ENCODE data around the gene PUM2. TPM values are rescaled to one million over a fixed set of nuclear protein-coding genes. Genes with fewer than 3 reads are reported as not detected.

Gene PUM2
- total and polyA plus RNA-seq, 7 donors = 13.0 to 61.7 (median 43.9) TPM

DNA sequence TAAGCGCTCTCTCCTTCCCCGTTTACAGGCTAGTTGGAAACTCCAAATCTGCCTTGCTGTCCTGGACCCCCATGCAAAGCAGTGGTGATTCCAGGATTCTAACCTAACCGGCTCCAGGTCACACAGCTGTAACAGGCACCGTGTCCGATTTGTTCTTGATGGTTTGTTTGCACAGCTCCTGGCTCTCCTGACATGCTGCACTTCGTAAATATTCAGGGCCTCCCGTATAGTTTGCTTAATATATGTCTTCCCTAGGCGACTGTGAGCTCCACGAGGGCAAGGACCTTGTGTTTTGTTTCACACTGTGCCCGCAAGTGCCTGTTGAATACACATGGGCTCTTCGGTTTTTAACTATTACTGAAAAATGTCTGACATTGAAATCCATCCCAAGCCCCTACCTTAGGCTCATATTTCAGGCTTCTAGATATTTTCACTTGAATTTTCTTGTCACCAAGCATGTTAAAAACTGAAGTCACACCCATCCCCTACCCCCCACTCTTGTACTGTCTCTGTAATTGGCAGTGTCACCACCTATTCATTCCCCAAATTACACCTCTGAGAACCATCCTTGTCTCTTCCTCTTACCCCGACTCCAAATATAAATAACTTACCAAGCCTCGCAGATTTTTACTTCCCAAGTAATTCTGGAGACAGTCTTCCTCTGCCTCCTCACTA lies 1.0 kb upstream of the PUM2 start:
- DNase-seq = no peak
- 13 to 22% (median 15%) methylated on average over 13 of the region's 13 CpGs for WGBS, 3 donors
- ATAC-seq = peak in 2 of 4 donors; percentile 1 to 6
- peak overlapping the region; percentile 98 for H3K27ac ChIP-seq
- TF ChIP-seq CTCF (IDR thresholded peaks at IDR 0.05) = no peak
- H3K27me3 ChIP-seq (ENCODE audit: insufficient read depth in 3 of 3, low read length in 2 of 3) = no peaks in the 10 kb centered on the region
- H3K36me3 ChIP-seq (ENCODE audit: insufficient read depth in 1 of 2, low read depth in 1 of 2) = no peaks in the 10 kb centered on the region
- H3K4me1 ChIP-seq = peaks cover 49% of the 10 kb centered on the region
- intact Hi-C loops (cut with DNase I) = no loop called here
- peak overlapping the region; percentile 94 for H3K4me3 ChIP-seq
- no peaks in the 10 kb centered on the region for H3K9me3 ChIP-seq

- Histone ChIP-seq H3K4me3 (peak overlapping the region; percentile 94), H3K27ac (peak overlapping the region; percentile 98), H3K4me1 (peaks cover 45% of the 10 kb centered on the region), H3K9me3 (no peaks in the 10 kb centered on the region), H3K27me3 (ENCODE audit: insufficient read depth in 3 of 3, low read length in 2 of 3) (no peaks in the 10 kb centered on the region), H3K36me3 (ENCODE audit: insufficient read depth in 1 of 2, low read depth in 1 of 2) (no peaks in the 10 kb centered on the region)
- intact Hi-C loops (cut with DNase I) = no loop called here
- ATAC-seq = peak; percentile 55 to 63 (median 60)
- DNase-seq = peak in 1 of 2 donors; percentile 74
- 0% methylated on average over 20 to 67 of the region's 67 CpGs for WGBS, 3 donors
- TF ChIP-seq CTCF (IDR thresholded peaks at IDR 0.05) = no peak
These were observed 467 bp downstream of the PUM2 start for GRCh38 chr2:20350041-20350712.

DNA sequence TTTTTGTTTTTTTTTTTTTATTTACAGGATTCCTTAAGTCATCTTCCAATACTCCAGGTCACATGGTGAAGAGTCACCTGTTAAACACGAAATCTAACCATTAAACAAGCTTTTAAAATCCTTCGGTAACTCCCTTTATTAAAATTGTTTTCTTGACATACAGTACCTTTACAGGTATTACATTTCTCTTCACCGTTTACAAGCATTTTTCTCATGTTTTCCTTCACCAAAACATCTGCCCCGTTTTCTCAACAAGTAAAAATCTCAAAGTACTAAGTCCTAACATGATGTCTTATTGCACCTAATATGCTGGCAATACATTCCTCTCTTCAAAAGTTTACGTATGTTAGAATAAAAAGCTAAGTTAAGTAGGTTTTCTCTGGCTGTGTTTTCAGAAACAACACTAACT lies 1.1 kb downstream of the PUM2 start:
- no peak for ATAC-seq

GRCh38 chr2:20348542-20348941 lies 2.1 kb downstream of the PUM2 start:
- Histone ChIP-seq H3K9me3 (no peaks in the 10 kb centered on the region), H3K27ac (no peak overlapping the region), H3K36me3 (ENCODE audit: insufficient read depth in 1 of 2, low read depth in 1 of 2) (no peaks in the 10 kb centered on the region), H3K4me3 (peak overlapping the region; percentile 94), H3K4me1 (peaks cover 45% of the 10 kb centered on the region), H3K27me3 (ENCODE audit: insufficient read depth in 3 of 3, low read length in 2 of 3) (no peaks in the 10 kb centered on the region)
- DNase-seq (no peak), ATAC-seq (no peak)
- WGBS, 3 donors = 74 to 81% (median 76%) methylated on average over 17 of the region's 17 CpGs
- intact Hi-C loops (cut with DNase I) = no loop called here
- TF ChIP-seq CTCF (IDR thresholded peaks at IDR 0.05) = no peak

More for the DNA sequence above, 1.1 kb downstream of the PUM2 start:
- Histone ChIP-seq H3K27me3 (ENCODE audit: insufficient read depth in 3 of 3, low read length in 2 of 3) (no peaks in the 10 kb centered on the region), H3K36me3 (ENCODE audit: insufficient read depth in 1 of 2, low read depth in 1 of 2) (no peaks in the 10 kb centered on the region), H3K9me3 (no peaks in the 10 kb centered on the region), H3K4me1 (peaks cover 45% of the 10 kb centered on the region), H3K4me3 (peak overlapping the region; percentile 94), H3K27ac (peak overlapping the region; percentile 98)
- DNase-seq = no peak
- WGBS, 3 donors = 1 to 4% (median 3%) methylated on average over 5 of the region's 5 CpGs
- TF ChIP-seq CTCF (IDR thresholded peaks at IDR 0.05) = no peak
- intact Hi-C loops (cut with DNase I) = no loop called here

All from psoas muscle (tissue), 8 donors.